OCI-LY1 (cell line): ENCODE measurements around the gene ZMYND15.

Experiments used
- EZH2 ChIP-seq: fragments of 200-600 bp; sonication (generic), shearing (Covaris generic); IDR thresholded peaks from 2 replicates; pipeline ENCODE4 v1.8.0; 2017; ENCODE audit warnings: borderline replicate concordance, mixed run types, mild to moderate bottlenecking, antibody characterized with exemption, low read length, moderate library complexity, mixed read lengths
- TF ChIP-seq, protein P1 (sequence below): fragments of 200-600 bp; sonication (generic), shearing (Covaris generic); IDR thresholded peaks from 2 replicates; pipeline ENCODE4 v1.5.1; 2017; ENCODE audit warnings: mild to moderate bottlenecking, antibody characterized with exemption, low read length, moderate library complexity, mixed read lengths

DNA sequence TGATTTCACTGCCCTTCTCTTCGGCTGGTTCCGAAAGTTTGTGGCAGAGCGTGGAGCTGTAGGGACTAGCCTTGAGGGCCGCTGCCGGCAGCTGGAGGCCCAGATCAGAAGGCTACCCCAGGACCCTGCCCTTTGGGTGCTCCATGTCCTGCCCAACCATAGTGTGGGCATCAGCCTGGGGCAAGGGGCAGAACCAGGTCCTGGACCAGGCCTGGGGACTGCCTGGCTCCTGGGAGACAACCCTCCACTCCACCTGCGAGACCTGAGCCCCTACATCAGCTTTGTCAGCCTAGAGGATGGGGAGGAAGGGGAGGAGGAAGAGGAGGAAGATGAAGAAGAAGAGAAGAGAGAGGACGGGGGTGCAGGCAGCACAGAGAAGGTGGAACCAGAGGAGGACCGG lies 951 bp downstream of the ZMYND15 start:
- TF ChIP-seq, protein P1, sequence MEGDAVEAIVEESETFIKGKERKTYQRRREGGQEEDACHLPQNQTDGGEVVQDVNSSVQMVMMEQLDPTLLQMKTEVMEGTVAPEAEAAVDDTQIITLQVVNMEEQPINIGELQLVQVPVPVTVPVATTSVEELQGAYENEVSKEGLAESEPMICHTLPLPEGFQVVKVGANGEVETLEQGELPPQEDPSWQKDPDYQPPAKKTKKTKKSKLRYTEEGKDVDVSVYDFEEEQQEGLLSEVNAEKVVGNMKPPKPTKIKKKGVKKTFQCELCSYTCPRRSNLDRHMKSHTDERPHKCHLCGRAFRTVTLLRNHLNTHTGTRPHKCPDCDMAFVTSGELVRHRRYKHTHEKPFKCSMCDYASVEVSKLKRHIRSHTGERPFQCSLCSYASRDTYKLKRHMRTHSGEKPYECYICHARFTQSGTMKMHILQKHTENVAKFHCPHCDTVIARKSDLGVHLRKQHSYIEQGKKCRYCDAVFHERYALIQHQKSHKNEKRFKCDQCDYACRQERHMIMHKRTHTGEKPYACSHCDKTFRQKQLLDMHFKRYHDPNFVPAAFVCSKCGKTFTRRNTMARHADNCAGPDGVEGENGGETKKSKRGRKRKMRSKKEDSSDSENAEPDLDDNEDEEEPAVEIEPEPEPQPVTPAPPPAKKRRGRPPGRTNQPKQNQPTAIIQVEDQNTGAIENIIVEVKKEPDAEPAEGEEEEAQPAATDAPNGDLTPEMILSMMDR, result no peak
- no peak for TF ChIP-seq EZH2
